ENCODE results near the gene PPP2R2D. TPM values are rescaled to one million over a fixed set of nuclear protein-coding genes. Genes with fewer than 3 reads are reported as not detected.

The PPP2R2D gene
- total RNA-seq, 1 experiment from 2014 or later, result 35.1 TPM

GRCh38 chr10:131936736-131937135, 35.9 kb downstream of the PPP2R2D start:
- Histone ChIP-seq H3K9ac (ENCODE audit: extremely low read depth, insufficient read length, low read length) (no peak overlapping the region), H3K79me2 (ENCODE audit: insufficient read depth, low read length) (peaks cover 4% of the 10 kb centered on the region; the same call in 1 of the 2 replicates), H3K79me1 (ENCODE audit: insufficient read depth, low read depth, low read length, poor library complexity, severe bottlenecking) (peaks cover 20% of the 10 kb centered on the region), H2BK12ac (ENCODE audit: insufficient read length, low read depth, low read length) (no peak overlapping the region), H3K4me2 (ENCODE audit: insufficient read depth, insufficient read length, low read length) (no peak overlapping the region), H3K56ac (ENCODE audit: insufficient read length, low read depth, low read length) (no peak overlapping the region), H3K9me3 (ENCODE audit: control insufficient read depth, low read depth, low read length) (no peaks in the 10 kb centered on the region), H2AK5ac (ENCODE audit: insufficient read length, low read length) (no peak overlapping the region), H4K5ac (ENCODE audit: insufficient read length, low read depth, low read length) (no peak overlapping the region), H3K18ac (ENCODE audit: insufficient read length, low read depth, low read length) (no peak overlapping the region), H3T11ph (ENCODE audit: low read length) (no peak overlapping the region), H2BK15ac (ENCODE audit: low read depth, low read length) (no peak overlapping the region), H4K20me1 (ENCODE audit: control insufficient read depth, insufficient read depth, insufficient read length) (peaks cover 3% of the 10 kb centered on the region), H3K23ac (ENCODE audit: insufficient read length, low read depth, low read length) (no peak overlapping the region), H3K4me1 (ENCODE audit: insufficient read depth, low read length) (no peaks in the 10 kb centered on the region), H2BK120ac (ENCODE audit: low read depth, low read length, poor library complexity, severe bottlenecking) (no peak overlapping the region), H3K4ac (ENCODE audit: low read depth, low read length) (no peak overlapping the region), H4K91ac (ENCODE audit: insufficient read length, low read depth, low read length) (no peak overlapping the region), H4K8ac (replicated peaks; ENCODE audit: insufficient read length, low read depth, low read length) (no peak overlapping the region), H3K27me3 (ENCODE audit: insufficient read depth, low read length) (no peaks in the 10 kb centered on the region), H2AFZ (ENCODE audit: low read length) (no peak overlapping the region), H3K14ac (ENCODE audit: insufficient read depth, low read length) (no peak overlapping the region), H2BK5ac (ENCODE audit: insufficient read length, low read length) (no peak overlapping the region), H3K23me2 (ENCODE audit: insufficient read length, low read depth, low read length, poor library complexity, severe bottlenecking) (no peaks in the 10 kb centered on the region), H2BK20ac (ENCODE audit: low read depth, low read length, poor library complexity, severe bottlenecking) (no peak overlapping the region), H3K27ac (ENCODE audit: insufficient read length, low read depth, low read length) (no peak overlapping the region)
- H3K9me3 Mint-ChIP-seq, result no peaks in the 10 kb centered on the region
- H3K27ac Mint-ChIP-seq, result no peak overlapping the region; a peak in 1 of 7 replicates
- peaks cover 27 to 56% (median 53%) of the 10 kb centered on the region in 3 experiments; a peak in 6 of 7 replicates for H3K36me3 Mint-ChIP-seq (ENCODE audit: insufficient read depth in 1 of 3, low read depth in 3 of 3)
- no peak overlapping the region for H3K4me3 Mint-ChIP-seq
- no peak for TF ChIP-seq CTCF (conservative IDR thresholded peaks at IDR 0.05)
- H3K4me1 Mint-ChIP-seq, result peaks cover 3 to 5% of the 10 kb centered on the region in 2 experiments; a peak in 2 of 4 replicates
- no peak for DNase-seq
- no peaks in the 10 kb centered on the region for H3K27me3 Mint-ChIP-seq (ENCODE audit: low read depth)
- no CpG with 5 or more reads among the region's 18 CpGs for WGBS (ENCODE audit: extremely low coverage, insufficient read length, low lambda C conversion rate)
